ENCODE results near the gene TMEM141.
"Not testable (repeated sequence)": the region's sequence is repeated elsewhere in the genome, so short reads cannot be mapped to it uniquely, and the experiment has no call there.

The TMEM141 gene

GRCh38 chr9:136774416-136775045 is 16.6 kb upstream of the TMEM141 start:
- DNase-seq: no peak

GRCh38 chr9:136775191-136775590 is 16.0 kb upstream of the TMEM141 start:
- DNase-seq: no peak

GRCh38 chr9:136776947-136777346 is 14.2 kb upstream of the TMEM141 start:
- DNase-seq: no peak

- no peak for DNase-seq
These were observed 13.8 kb upstream of the TMEM141 start for GRCh38 chr9:136777359-136777758.

GRCh38 chr9:136779808-136780207 is 11.3 kb upstream of the TMEM141 start:
- DNase-seq: no peak

- no peak for DNase-seq
These were observed 8.7 kb upstream of the TMEM141 start for GRCh38 chr9:136782452-136782851.

- no peak for DNase-seq
These were observed 6.7 kb upstream of the TMEM141 start for GRCh38 chr9:136784249-136784996.

- no peak for DNase-seq
These were observed 6.2 kb upstream of the TMEM141 start for GRCh38 chr9:136784997-136785361.

GRCh38 chr9:136785565-136786355 is 5.4 kb upstream of the TMEM141 start:
- not testable (repeated sequence) for DNase-seq

- no peak for DNase-seq
These were observed 4.7 kb upstream of the TMEM141 start for GRCh38 chr9:136786451-136786850.

- not testable (repeated sequence) for DNase-seq
These were observed 4.2 kb upstream of the TMEM141 start for GRCh38 chr9:136786983-136787382.

GRCh38 chr9:136787690-136788400 is 3.3 kb upstream of the TMEM141 start:
- DNase-seq: peak; percentile 89

GRCh38 chr9:136788644-136789522 is 2.3 kb upstream of the TMEM141 start:
- not testable (repeated sequence) for DNase-seq

GRCh38 chr9:136789523-136789937 is 1.6 kb upstream of the TMEM141 start:
- no peak for DNase-seq

- DNase-seq: peak; percentile 50
These were observed 552 bp downstream of the TMEM141 start for GRCh38 chr9:136791516-136792276.

- DNase-seq: no peak
These were observed 1.4 kb downstream of the TMEM141 start for GRCh38 chr9:136792321-136793085.

- no peak for DNase-seq
These were observed 2.2 kb downstream of the TMEM141 start for GRCh38 chr9:136793086-136793946.

- no peak for DNase-seq
These were observed 3.3 kb downstream of the TMEM141 start for GRCh38 chr9:136794281-136794999.

GRCh38 chr9:136795000-136795348 is 3.8 kb downstream of the TMEM141 start:
- no peak for DNase-seq

Measured in retina (tissue), 1 donor.